Osteocyte (in vitro differentiated cells): ENCODE measurements around the gene ZBTB7B. TPM values are rescaled to one million over a fixed set of nuclear protein-coding genes. Genes with fewer than 3 reads are reported as not detected.

Experiments
- DNase-seq: peaks from one replicate; pipeline ENCODE4 v3.0.0; 2021; ENCODE audit warnings: mixed read lengths; ENCODE audit not compliant: unreplicated experiment; ENCODE audit errors: extremely low spot score
- H3K27ac Mint-ChIP-seq: one replicate; pipeline ENCODE4 v1.8.0; 2021; ENCODE audit warnings: mild to moderate bottlenecking, mixed read lengths; ENCODE audit not compliant: unreplicated experiment
- H3K27me3 Mint-ChIP-seq: one replicate; pipeline ENCODE4 v1.8.0; 2021; ENCODE audit warnings: mixed read lengths; ENCODE audit not compliant: unreplicated experiment
- H3K36me3 Mint-ChIP-seq: one replicate; pipeline ENCODE4 v1.8.0; 2021; ENCODE audit warnings: mixed read lengths; ENCODE audit not compliant: unreplicated experiment
- H3K4me1 Mint-ChIP-seq: one replicate; pipeline ENCODE4 v1.8.0; 2021; ENCODE audit warnings: mixed read lengths; ENCODE audit not compliant: unreplicated experiment
- H3K4me3 Mint-ChIP-seq: one replicate; pipeline ENCODE4 v1.8.0; 2021; ENCODE audit warnings: mild to moderate bottlenecking, moderate library complexity, mixed read lengths; ENCODE audit not compliant: unreplicated experiment
- H3K9me3 Mint-ChIP-seq: one replicate; pipeline ENCODE4 v1.8.0; 2021; ENCODE audit warnings: mixed read lengths; ENCODE audit not compliant: unreplicated experiment
- CTCF ChIP-seq: fragments of 200-600 bp; sonication (generic); IDR thresholded peaks from 2 replicates; pipeline ENCODE4 v1.5.0; 2021; ENCODE audit warnings: antibody characterized with exemption, mild to moderate bottlenecking, moderate library complexity
- total RNA-seq: library from RNA; stranded (reverse); gene quantifications from 2 replicates; pipeline ENCODE4 v1.2.1, GENCODE V29; 2021

The ZBTB7B gene
- total RNA-seq, 1 donor from 2014 or later, result 37.8 TPM

- TF ChIP-seq CTCF, result no peak
Measured at GRCh38 chr1:155037851-155038441, 35.3 kb downstream of the ZBTB7B start.

GRCh38 chr1:155038602-155039307 is 36.2 kb downstream of the ZBTB7B start:
- no peak overlapping the region for H3K27ac Mint-ChIP-seq
- no peaks in the 10 kb centered on the region for H3K36me3 Mint-ChIP-seq
- peaks cover 2% of the 10 kb centered on the region for H3K4me1 Mint-ChIP-seq
- H3K4me3 Mint-ChIP-seq, result no peak overlapping the region
- H3K9me3 Mint-ChIP-seq, result no peaks in the 10 kb centered on the region
- TF ChIP-seq CTCF, result no peak
- no peak for DNase-seq
- H3K27me3 Mint-ChIP-seq, result no peaks in the 10 kb centered on the region

More at GRCh38 chr1:155037851-155038441, 35.3 kb downstream of the ZBTB7B start:
- Mint-ChIP-seq H3K4me1 (no peaks in the 10 kb centered on the region), H3K27ac (no peak overlapping the region), H3K27me3 (no peaks in the 10 kb centered on the region), H3K36me3 (no peaks in the 10 kb centered on the region), H3K4me3 (no peak overlapping the region), H3K9me3 (no peaks in the 10 kb centered on the region)
- no peak for DNase-seq

- H3K4me1 Mint-ChIP-seq, result peaks cover 4% of the 10 kb centered on the region
Measured at GRCh38 chr1:155039308-155039669, 36.7 kb downstream of the ZBTB7B start.

GRCh38 chr1:155040358-155041093 is 37.9 kb downstream of the ZBTB7B start:
- Mint-ChIP-seq H3K27me3 (no peaks in the 10 kb centered on the region), H3K27ac (no peak overlapping the region), H3K36me3 (no peaks in the 10 kb centered on the region), H3K4me3 (no peak overlapping the region), H3K9me3 (no peaks in the 10 kb centered on the region), H3K4me1 (peaks cover 9% of the 10 kb centered on the region)
- TF ChIP-seq CTCF, result no peak
- DNase-seq, result no peak

More at GRCh38 chr1:155039308-155039669, 36.7 kb downstream of the ZBTB7B start:
- no peak overlapping the region for H3K27ac Mint-ChIP-seq
- H3K4me3 Mint-ChIP-seq, result no peak overlapping the region
- DNase-seq, result no peak
- TF ChIP-seq CTCF, result no peak
- H3K9me3 Mint-ChIP-seq, result no peaks in the 10 kb centered on the region
- no peaks in the 10 kb centered on the region for H3K27me3 Mint-ChIP-seq
- H3K36me3 Mint-ChIP-seq, result no peaks in the 10 kb centered on the region

GRCh38 chr1:155042789-155043188 is 40.2 kb downstream of the ZBTB7B start:
- peaks cover 9% of the 10 kb centered on the region for H3K4me1 Mint-ChIP-seq
- no peak overlapping the region for H3K27ac Mint-ChIP-seq
- no peaks in the 10 kb centered on the region for H3K9me3 Mint-ChIP-seq
- no peak overlapping the region for H3K4me3 Mint-ChIP-seq
- H3K36me3 Mint-ChIP-seq, result no peaks in the 10 kb centered on the region
- TF ChIP-seq CTCF, result no peak
- no peak for DNase-seq
- no peaks in the 10 kb centered on the region for H3K27me3 Mint-ChIP-seq
